Measurements from ENCODE around the gene MEA1. TPM values are rescaled to one million over a fixed set of nuclear protein-coding genes. Genes with fewer than 3 reads are reported as not detected.

MEA1 gene
- total RNA-seq: 42.4 and 47.4 TPM in 2 replicates

GRCh38 chr6:43013843-43014433 lies at the start of gene MEA1, which contains the start of gene KLHDC3:
TSS of gene MEA1 (minus strand) at chr6:43013946. CDS start at chr6:43013813, 133 bp downstream.
TSS of gene KLHDC3 (plus strand) at chr6:43014249. CDS start at chr6:43017193, 2,944 bp downstream.
- H3K27ac ChIP-seq (ENCODE audit: low read depth, low read length): peak within 1 kb of the TSS; percentile 87
- peaks cover 53% of the 10 kb centered on the region for H3K36me3 ChIP-seq (ENCODE audit: insufficient read depth, low read length)
- H3K9me3 ChIP-seq (ENCODE audit: low read depth, low read length): no peaks in the 10 kb centered on the region
- H3K4me2 ChIP-seq (ENCODE audit: insufficient read depth, low read length): peak within 1 kb of the TSS; percentile 95
- H3K27me3 ChIP-seq (ENCODE audit: insufficient read depth, low read length): no peaks in the 10 kb centered on the region
- H3K4me1 ChIP-seq (ENCODE audit: insufficient read depth, low read length): peaks cover 28% of the 10 kb centered on the region
- peak within 1 kb of the TSS; percentile 91 for H2AFZ ChIP-seq (ENCODE audit: low read length)
- H3K79me2 ChIP-seq (ENCODE audit: insufficient read depth, low read length): peaks cover 85% of the 10 kb centered on the region
- peak within 1 kb of the TSS; percentile 98 for H3K4me3 ChIP-seq (ENCODE audit: insufficient read depth, low read length)
- peaks cover 34% of the 10 kb centered on the region for H4K20me1 ChIP-seq (ENCODE audit: insufficient read depth, low read length)
- TF ChIP-seq CTCF (IDR thresholded peaks at IDR 0.05; ENCODE audit: extremely low read depth, low read depth, low read length): no peak
- peak; percentile 100 for DNase-seq (ENCODE audit: insufficient read length, low spot score, missing footprints)

- Histone ChIP-seq H3K36me3 (ENCODE audit: insufficient read depth, low read length) (peaks cover 11% of the 10 kb centered on the region), H3K4me3 (ENCODE audit: insufficient read depth, low read length) (no peak overlapping the region), H3K9me3 (ENCODE audit: low read depth, low read length) (no peaks in the 10 kb centered on the region), H3K4me2 (ENCODE audit: insufficient read depth, low read length) (no peak overlapping the region), H3K27me3 (ENCODE audit: insufficient read depth, low read length) (no peaks in the 10 kb centered on the region), H3K79me2 (ENCODE audit: insufficient read depth, low read length) (peaks cover 18% of the 10 kb centered on the region), H3K4me1 (ENCODE audit: insufficient read depth, low read length) (peaks cover 18% of the 10 kb centered on the region), H2AFZ (ENCODE audit: low read length) (no peak overlapping the region), H4K20me1 (ENCODE audit: insufficient read depth, low read length) (no peaks in the 10 kb centered on the region), H3K27ac (ENCODE audit: low read depth, low read length) (no peak overlapping the region)
- TF ChIP-seq CTCF (IDR thresholded peaks at IDR 0.05; ENCODE audit: extremely low read depth, low read depth, low read length): no peak
- DNase-seq (ENCODE audit: insufficient read length, low spot score, missing footprints): no peak
Measured at GRCh38 chr6:43062818-43063217, 49.1 kb upstream of the MEA1 start.

- DNase-seq (ENCODE audit: insufficient read length, low spot score, missing footprints): peak; percentile 56
- no peak overlapping the region for H3K4me2 ChIP-seq (ENCODE audit: insufficient read depth, low read length)
- no peak for TF ChIP-seq CTCF (IDR thresholded peaks at IDR 0.05; ENCODE audit: extremely low read depth, low read depth, low read length)
Measured at GRCh38 chr6:43061861-43062260, 48.1 kb upstream of the MEA1 start.

GRCh38 chr6:43060755-43061633 lies 47.2 kb upstream of the MEA1 start:
- peaks cover 18% of the 10 kb centered on the region for H3K4me1 ChIP-seq (ENCODE audit: insufficient read depth, low read length)
- H3K27ac ChIP-seq (ENCODE audit: low read depth, low read length): no peak overlapping the region
- H4K20me1 ChIP-seq (ENCODE audit: insufficient read depth, low read length): no peaks in the 10 kb centered on the region
- no peaks in the 10 kb centered on the region for H3K9me3 ChIP-seq (ENCODE audit: low read depth, low read length)
- peaks cover 11% of the 10 kb centered on the region for H3K36me3 ChIP-seq (ENCODE audit: insufficient read depth, low read length)
- no peaks in the 10 kb centered on the region for H3K27me3 ChIP-seq (ENCODE audit: insufficient read depth, low read length)
- TF ChIP-seq CTCF (IDR thresholded peaks at IDR 0.05; ENCODE audit: extremely low read depth, low read depth, low read length): no peak
- no peak overlapping the region for H2AFZ ChIP-seq (ENCODE audit: low read length)
- no peak for DNase-seq (ENCODE audit: insufficient read length, low spot score, missing footprints)
- H3K79me2 ChIP-seq (ENCODE audit: insufficient read depth, low read length): peaks cover 22% of the 10 kb centered on the region
- peak overlapping the region; percentile 93 for H3K4me2 ChIP-seq (ENCODE audit: insufficient read depth, low read length)
- no peak overlapping the region for H3K4me3 ChIP-seq (ENCODE audit: insufficient read depth, low read length)

More at GRCh38 chr6:43061861-43062260, 48.1 kb upstream of the MEA1 start:
- Histone ChIP-seq H3K27me3 (ENCODE audit: insufficient read depth, low read length) (no peaks in the 10 kb centered on the region), H2AFZ (ENCODE audit: low read length) (no peak overlapping the region), H3K9me3 (ENCODE audit: low read depth, low read length) (no peaks in the 10 kb centered on the region), H4K20me1 (ENCODE audit: insufficient read depth, low read length) (no peaks in the 10 kb centered on the region), H3K27ac (ENCODE audit: low read depth, low read length) (no peak overlapping the region), H3K4me1 (ENCODE audit: insufficient read depth, low read length) (peaks cover 18% of the 10 kb centered on the region), H3K36me3 (ENCODE audit: insufficient read depth, low read length) (peaks cover 11% of the 10 kb centered on the region), H3K79me2 (ENCODE audit: insufficient read depth, low read length) (peaks cover 22% of the 10 kb centered on the region), H3K4me3 (ENCODE audit: insufficient read depth, low read length) (no peak overlapping the region)

Measured in osteoblast (primary cell).